Endometrial microvascular endothelial cells (primary cell): ENCODE results near the gene MOXD1. TPM values are rescaled to one million over a fixed set of nuclear protein-coding genes. Genes with fewer than 3 reads are reported as not detected.

ENCODE experiments used
- in situ Hi-C: cut with HindIII; loops from 2 replicates; pipeline ENCODE4 v1.10.0; 2017; ENCODE audit warnings: low sequenced_read_pairs, low pct_unique_long_range_greater_than_20kb; ENCODE audit errors: inconsistent ontology term
- total RNA-seq: library from RNA; depleted of rRNA; stranded (reverse); fragments of >200 nt; gene quantifications from one replicate; pipeline ENCODE4 v1.2.3, GENCODE V29; 2015; ENCODE audit errors: inconsistent ontology term

MOXD1 gene
- total RNA-seq: not detected

- in situ Hi-C loops: no loop called here
These were observed at the start of gene MOXD1 for GRCh38 chr6:132400883-132401617. Gene MOXD1, minus strand, starts transcription at chr6:132401475. Its CDS starts 49 bp downstream, at chr6:132401426.

- in situ Hi-C loops: no loop called here
These were observed 45.6 kb upstream of the MOXD1 start for GRCh38 chr6:132446855-132447241.

- in situ Hi-C loops: no loop called here
These were observed 45.0 kb upstream of the MOXD1 start for GRCh38 chr6:132446141-132446854.

- in situ Hi-C loops: no loop called here
These were observed 44.1 kb upstream of the MOXD1 start for GRCh38 chr6:132445201-132445951.

- in situ Hi-C loops: no loop called here
These were observed 41.9 kb upstream of the MOXD1 start for GRCh38 chr6:132443206-132443605.

- in situ Hi-C loops: no loop called here
These were observed 28.8 kb upstream of the MOXD1 start for GRCh38 chr6:132430110-132430509.

- in situ Hi-C loops: no loop called here
These were observed 23.9 kb upstream of the MOXD1 start for GRCh38 chr6:132425176-132425575.

GRCh38 chr6:132423839-132424238 lies 22.6 kb upstream of the MOXD1 start:
- in situ Hi-C loops: no loop called here

- in situ Hi-C loops: no loop called here
These were observed 17.1 kb upstream of the MOXD1 start for GRCh38 chr6:132418235-132418965.

- in situ Hi-C loops: no loop called here
These were observed 13.5 kb upstream of the MOXD1 start for GRCh38 chr6:132414761-132415160.

GRCh38 chr6:132414322-132414721 lies 13.0 kb upstream of the MOXD1 start:
- in situ Hi-C loops: no loop called here

GRCh38 chr6:132413499-132413802 lies 12.2 kb upstream of the MOXD1 start:
- in situ Hi-C loops: no loop called here

- in situ Hi-C loops: no loop called here
These were observed 11.6 kb upstream of the MOXD1 start for GRCh38 chr6:132412656-132413498.

- in situ Hi-C loops: no loop called here
These were observed 10.0 kb upstream of the MOXD1 start for GRCh38 chr6:132411296-132411695.

GRCh38 chr6:132410830-132411229 lies 9.6 kb upstream of the MOXD1 start:
- in situ Hi-C loops: no loop called here

- in situ Hi-C loops: no loop called here
These were observed 4.1 kb upstream of the MOXD1 start for GRCh38 chr6:132405143-132405915.

GRCh38 chr6:132404736-132405135 lies 3.5 kb upstream of the MOXD1 start:
- in situ Hi-C loops: no loop called here

GRCh38 chr6:132404330-132404729 lies 3.1 kb upstream of the MOXD1 start:
- in situ Hi-C loops: no loop called here
